GM12874 (cell line): Measurements from ENCODE around the gene GRIN2C.

Experiments used
- CTCF ChIP-seq: IDR thresholded peaks from 2 replicates; pipeline ENCODE4 v1.5.1; 2011; ENCODE audit warnings: low read depth, mild to moderate bottlenecking, control low read depth, low read length, moderate library complexity; ENCODE audit not compliant: insufficient read depth

Gene GRIN2C

GRCh38 chr17:74808714-74809430 is 50.8 kb downstream of the GRIN2C start:
- TF ChIP-seq CTCF, result no peak

GRCh38 chr17:74807925-74808324 is 51.8 kb downstream of the GRIN2C start:
- no peak for TF ChIP-seq CTCF

- no peak for TF ChIP-seq CTCF
Observed at GRCh38 chr17:74807441-74807840, 52.2 kb downstream of the GRIN2C start.

- TF ChIP-seq CTCF, result no peak
Observed at GRCh38 chr17:74806334-74806733, 53.4 kb downstream of the GRIN2C start.

GRCh38 chr17:74805591-74805991 is 54.1 kb downstream of the GRIN2C start:
- no peak for TF ChIP-seq CTCF

- no peak for TF ChIP-seq CTCF
Observed at GRCh38 chr17:74804683-74805082, 55.0 kb downstream of the GRIN2C start.

- TF ChIP-seq CTCF, result no peak
Observed at GRCh38 chr17:74803971-74804370, 55.7 kb downstream of the GRIN2C start.

GRCh38 chr17:74803388-74803930 is 56.2 kb downstream of the GRIN2C start:
- no peak for TF ChIP-seq CTCF
